Activated CD4-positive, alpha-beta T cell treated with anti-CD3 and anti-CD28 coated beads for 36 hours (primary cell): ENCODE data around the gene PGM5. TPM values are rescaled to one million over a fixed set of nuclear protein-coding genes. Genes with fewer than 3 reads are reported as not detected.

Experiments used
- ATAC-seq: fragments of 200-7000 bp; cut with Tn5 transposase; one replicate; pipeline ENCODE4 v1.10.0; 2021; ENCODE audit warnings: mild to moderate bottlenecking, moderate library complexity
- CTCF ChIA-PET: fragments of 350-600 bp; sonication (Branson Sonifier 250); formaldehyde crosslinking; loops from one replicate; lab custom pipeline; 2021; ENCODE audit warnings: antibody characterized with exemption; lab: Charles Lee
- POLR2A ChIA-PET: fragments of 350-600 bp; sonication (Branson Sonifier 250); formaldehyde crosslinking; loops from one replicate; lab custom pipeline; 2021; ENCODE audit warnings: antibody characterized with exemption, inconsistent platforms; lab: Charles Lee
- DNase-seq: peaks from one replicate; pipeline ENCODE4 v3.0.0-alpha.2; 2020
- H3K27ac Mint-ChIP-seq: one replicate; pipeline ENCODE4 v1.8.0; 2021; ENCODE audit warnings: mixed read lengths
- H3K27me3 Mint-ChIP-seq: one replicate; pipeline ENCODE4 v1.8.0; 2021; ENCODE audit warnings: mixed read lengths
- H3K36me3 Mint-ChIP-seq: one replicate; pipeline ENCODE4 v1.8.0; 2021; ENCODE audit warnings: low read depth, mixed read lengths
- H3K4me1 Mint-ChIP-seq: one replicate; pipeline ENCODE4 v1.8.0; 2021; ENCODE audit warnings: mixed read lengths
- H3K4me3 Mint-ChIP-seq: one replicate; pipeline ENCODE4 v1.8.0; 2021; ENCODE audit warnings: mild to moderate bottlenecking, moderate library complexity, mixed read lengths
- H3K9me3 Mint-ChIP-seq: one replicate; pipeline ENCODE4 v1.8.0; 2021; ENCODE audit warnings: low read depth, mixed read lengths
- intact Hi-C, 2 experiments: fragments of 100-400 bp; cut with DNase I in 1 of 2; cut with micrococcal nuclease in 1 of 2; formaldehyde crosslinking; loops; one replicate each; pipeline versions ENCODE4 v1.14.2 to v1.15.1; 2022 to 2024; cut with DNase I, micrococcal nuclease
- total RNA-seq, 2 experiments: library from RNA; stranded (reverse); gene quantifications; one replicate each; pipeline ENCODE4 v1.2.3, GENCODE V29; 2021

PGM5 gene
- total RNA-seq, 2 experiments from 2014 or later: not detected

DNA sequence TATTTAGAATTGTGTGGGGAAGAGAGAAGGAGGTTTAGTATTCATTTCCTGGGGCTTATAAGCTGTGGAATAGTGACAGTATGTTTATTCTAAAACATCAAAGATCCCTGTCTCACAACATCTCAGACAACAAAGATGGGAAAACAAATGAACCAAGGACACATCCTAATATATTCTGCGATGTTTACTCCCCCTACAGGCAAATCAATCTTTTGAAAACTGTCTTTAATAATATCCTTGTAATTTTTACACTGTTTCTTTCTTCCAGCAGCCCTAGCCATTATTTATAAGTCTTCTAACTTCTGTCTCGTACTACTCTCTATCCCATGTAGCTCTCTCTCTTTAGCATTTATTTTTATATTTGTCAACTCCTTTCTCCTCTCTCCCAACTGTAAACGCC, 217.7 kb downstream of the PGM5 start:
- H3K4me3 Mint-ChIP-seq: no peak overlapping the region
- ATAC-seq: no peak
- DNase-seq: no peak
- peaks cover 5% of the 10 kb centered on the region for H3K9me3 Mint-ChIP-seq
- intact Hi-C loops: no loop called here
- ChIA-PET POLR2A (no interaction called here), CTCF (interaction anchor here (1.1 kb wide), 1 partner anchor 15 kb away, joined by 3 read pairs; no protein-coding TSS in a partner anchor)
- no peaks in the 10 kb centered on the region for H3K36me3 Mint-ChIP-seq
- no peaks in the 10 kb centered on the region for H3K4me1 Mint-ChIP-seq
- no peak overlapping the region for H3K27ac Mint-ChIP-seq
- H3K27me3 Mint-ChIP-seq: peaks cover 10% of the 10 kb centered on the region

DNA sequence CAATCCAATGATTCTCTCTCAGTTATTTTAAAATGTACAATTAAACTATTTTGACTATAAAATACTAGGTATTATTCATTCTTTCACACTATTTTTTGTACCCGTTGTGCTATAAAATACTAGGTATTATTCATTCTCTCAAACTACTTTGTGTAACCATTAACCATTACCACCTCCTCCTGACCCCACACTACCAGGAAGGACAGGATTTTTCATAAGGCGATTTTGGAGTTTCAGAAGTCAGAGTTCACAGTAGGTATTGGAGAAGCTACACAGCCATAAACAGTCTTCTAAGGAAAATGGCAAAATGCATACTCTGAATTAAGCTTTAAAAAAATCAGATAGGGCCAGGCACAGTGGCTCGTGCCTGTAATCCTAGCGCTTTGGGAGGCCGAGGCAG, 219.4 kb downstream of the PGM5 start:
- Mint-ChIP-seq H3K4me3 (no peak overlapping the region), H3K27me3 (peaks cover 5% of the 10 kb centered on the region), H3K9me3 (peaks cover 5% of the 10 kb centered on the region), H3K4me1 (no peaks in the 10 kb centered on the region), H3K27ac (no peak overlapping the region), H3K36me3 (no peaks in the 10 kb centered on the region)
- CTCF ChIA-PET: interaction anchor here (0.6 to 1.0 kb wide), 3 partner anchors 15 to 424 kb away, joined by 3 to 5 read pairs (median 4); no protein-coding TSS in a partner anchor
- intact Hi-C loops: no loop called here
- POLR2A ChIA-PET: no interaction called here
- ATAC-seq: no peak
- no peak for DNase-seq

DNA sequence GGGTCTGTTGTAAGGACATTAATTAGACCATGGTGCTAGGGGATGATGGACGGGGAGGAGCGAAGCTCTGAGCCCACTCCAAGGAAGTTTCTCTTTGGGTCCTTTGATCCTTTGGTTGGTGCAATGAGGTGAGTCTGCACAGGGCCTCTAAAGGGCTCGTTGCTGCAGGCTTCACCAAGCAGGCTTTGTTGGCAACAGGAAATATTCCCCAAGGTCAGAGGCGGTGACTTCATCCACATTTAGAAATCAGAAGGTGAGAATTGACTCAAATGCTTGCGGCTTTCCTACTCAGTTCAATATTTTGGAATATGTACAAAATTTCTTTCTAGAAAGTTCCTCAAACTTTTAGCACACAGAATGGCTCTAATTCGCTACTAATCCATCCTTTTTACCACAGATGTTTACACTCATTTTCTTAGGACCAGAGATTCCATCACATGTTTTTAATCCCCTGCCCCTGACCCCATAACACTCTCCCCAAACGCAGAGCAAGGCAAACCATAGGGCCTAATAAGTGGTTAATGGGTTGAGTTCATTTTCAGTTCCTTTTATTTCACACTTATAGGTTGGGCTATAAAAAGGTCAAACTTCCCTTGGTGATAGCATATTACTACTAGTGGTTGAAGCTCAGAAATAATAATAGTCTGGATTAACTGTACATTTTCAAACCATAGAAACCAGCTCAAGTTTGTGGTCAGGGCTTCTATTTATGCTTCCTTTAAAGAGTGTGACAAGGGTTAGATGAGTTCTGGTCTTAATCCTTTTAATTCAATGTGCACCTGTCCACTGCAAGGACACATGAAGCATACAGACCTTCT, 221.6 kb downstream of the PGM5 start:
- CTCF ChIA-PET: interaction anchor here (1.3 kb wide), 1 partner anchor 422 kb away, joined by 3 read pairs; no protein-coding TSS in a partner anchor
- no peak overlapping the region for H3K27ac Mint-ChIP-seq
- POLR2A ChIA-PET: no interaction called here
- DNase-seq (no peak), ATAC-seq (no peak)
- H3K9me3 Mint-ChIP-seq: no peaks in the 10 kb centered on the region
- H3K27me3 Mint-ChIP-seq: peaks cover under 1% of the 10 kb centered on the region
- H3K36me3 Mint-ChIP-seq: no peaks in the 10 kb centered on the region
- H3K4me3 Mint-ChIP-seq: no peak overlapping the region
- H3K4me1 Mint-ChIP-seq: no peaks in the 10 kb centered on the region
- intact Hi-C loops: no loop called here

Other genes with a start within 250 kb of the PGM5 start
- 10 to 100 TPM; 33.0 to 37.3 TPM for gene ZNG1C, start 114.6 kb upstream of the PGM5 start, total RNA-seq
- gene FOXD4L3, start 53.7 kb upstream of the PGM5 start, total RNA-seq: not detected
- gene TMEM252, start 184.3 kb downstream of the PGM5 start, total RNA-seq: not detected